Activated T-cell treated with anti-CD3 and anti-CD28 coated beads for 24 hours (primary cell): Measurements from ENCODE around the gene CAMK1D.

Source experiments
- DNase-seq: peaks from one replicate; pipeline ENCODE4 v3.0.0-alpha.2; 2020; ENCODE audit warnings: low read depth

The CAMK1D gene

GRCh38 chr10:12500381-12501303 is 151.3 kb downstream of the CAMK1D start:
- DNase-seq, result no peak

- DNase-seq, result no peak
Measured at GRCh38 chr10:12501324-12501723, 152.0 kb downstream of the CAMK1D start.

DNA sequence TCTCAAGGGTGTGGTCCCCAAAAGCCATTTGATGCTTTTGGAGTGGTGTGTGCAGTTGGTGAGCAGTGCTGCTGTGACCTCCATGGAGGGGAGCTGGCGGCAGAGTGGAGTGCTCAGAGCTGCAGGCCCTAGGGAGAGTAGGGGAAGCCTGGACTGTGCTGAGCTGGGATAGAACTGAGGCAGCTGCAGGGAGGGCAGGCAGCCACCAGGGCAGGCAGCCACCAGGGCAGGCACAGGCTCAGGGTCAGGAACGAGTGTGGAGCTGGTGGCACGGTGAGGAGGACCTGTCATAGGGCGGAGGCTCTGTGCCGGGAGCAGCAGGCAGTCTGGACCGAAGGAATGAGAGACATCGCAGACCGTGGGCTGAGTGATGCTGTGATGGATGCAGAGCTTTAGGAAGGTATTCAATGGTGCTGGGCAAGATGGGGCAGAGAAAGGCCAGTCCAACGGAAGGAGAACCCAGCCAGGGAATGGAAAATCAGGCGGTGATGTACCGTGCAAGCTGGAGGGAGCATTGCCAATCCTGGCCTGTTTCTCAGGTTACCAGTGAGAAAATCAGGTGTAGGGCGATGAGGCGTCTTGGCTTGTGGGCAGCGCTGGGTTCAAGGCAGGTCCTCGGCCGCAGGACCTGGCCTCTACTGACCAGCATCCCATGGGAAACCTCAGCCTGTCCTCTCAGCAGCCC is 152.6 kb downstream of the CAMK1D start:
- no peak for DNase-seq

GRCh38 chr10:12502526-12503274 is 153.4 kb downstream of the CAMK1D start:
- DNase-seq, result no peak

GRCh38 chr10:12503311-12503710 is 154.0 kb downstream of the CAMK1D start:
- DNase-seq, result no peak

GRCh38 chr10:12504176-12504575 is 154.8 kb downstream of the CAMK1D start:
- DNase-seq, result no peak

DNA sequence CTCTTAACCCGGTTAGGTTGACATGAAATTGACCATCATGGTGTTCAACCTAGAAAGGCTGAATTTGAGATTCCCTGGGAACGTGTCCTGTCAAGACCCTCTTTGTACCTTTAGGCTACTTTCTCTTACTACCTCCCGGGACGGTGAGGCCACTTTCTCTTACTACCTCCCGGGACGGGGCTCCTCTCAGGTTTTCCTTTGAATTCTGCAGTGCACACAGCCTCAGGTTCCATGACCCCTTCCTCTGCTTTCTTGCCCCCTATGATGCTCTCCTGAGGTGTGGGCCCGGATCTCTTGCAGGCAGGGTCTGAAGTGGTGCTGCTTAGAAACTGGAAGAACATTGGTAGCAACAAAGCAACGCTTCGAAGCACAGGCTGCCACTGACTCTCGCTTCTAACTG is 155.3 kb downstream of the CAMK1D start:
- no peak for DNase-seq

DNA sequence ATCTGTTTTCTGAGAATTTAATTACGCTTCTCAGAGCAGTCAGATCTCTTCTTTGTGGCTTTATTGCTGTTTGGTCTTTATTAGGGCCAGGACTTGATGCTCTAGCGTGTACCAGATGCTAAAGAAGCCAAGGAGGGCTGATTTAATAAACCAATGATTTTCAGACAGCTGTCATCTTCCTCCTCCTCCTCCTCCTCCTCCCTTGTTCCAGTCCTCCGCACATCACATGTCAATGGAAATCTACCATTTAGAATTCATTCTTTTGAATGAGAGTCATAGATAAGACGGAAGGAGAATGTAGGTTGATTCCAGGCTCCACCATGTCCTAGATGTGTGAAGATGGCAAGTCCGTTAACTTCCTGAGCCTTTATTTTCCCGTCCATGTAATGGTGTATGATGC is 156.3 kb downstream of the CAMK1D start:
- no peak for DNase-seq

DNA sequence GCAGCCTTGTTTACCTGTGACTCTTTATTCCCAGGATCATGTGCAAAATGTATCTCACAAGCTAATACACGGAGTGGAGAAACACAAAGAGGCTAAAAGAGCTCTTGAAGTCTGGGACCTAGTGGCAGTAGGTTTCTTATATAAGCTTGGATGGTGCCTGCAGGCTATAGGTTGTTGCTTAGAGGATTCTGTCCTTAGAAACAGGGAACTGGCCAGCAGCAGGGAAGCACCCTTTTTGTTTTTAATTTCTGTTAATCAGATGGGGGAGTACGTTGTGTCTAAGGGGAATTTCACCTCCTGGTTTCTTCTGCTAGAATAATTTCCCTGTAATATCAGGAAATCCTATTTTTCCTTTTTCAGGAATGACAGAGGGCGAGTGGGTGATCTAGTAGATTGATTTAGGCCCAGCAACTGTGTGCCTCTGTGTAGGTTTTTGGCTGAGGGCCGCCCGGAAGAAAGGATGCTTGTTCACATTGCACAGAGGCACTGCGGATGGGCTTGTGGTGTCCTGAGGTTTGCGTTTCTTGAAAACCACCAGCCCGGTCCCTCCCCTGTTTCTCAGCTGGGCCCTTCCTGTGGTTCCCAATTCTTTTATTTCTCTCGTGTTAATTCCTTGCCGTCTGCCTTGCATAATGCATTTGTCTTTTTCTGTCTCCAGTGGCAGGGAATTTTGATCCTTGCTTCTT is 158.0 kb downstream of the CAMK1D start:
- DNase-seq, result no peak

DNA sequence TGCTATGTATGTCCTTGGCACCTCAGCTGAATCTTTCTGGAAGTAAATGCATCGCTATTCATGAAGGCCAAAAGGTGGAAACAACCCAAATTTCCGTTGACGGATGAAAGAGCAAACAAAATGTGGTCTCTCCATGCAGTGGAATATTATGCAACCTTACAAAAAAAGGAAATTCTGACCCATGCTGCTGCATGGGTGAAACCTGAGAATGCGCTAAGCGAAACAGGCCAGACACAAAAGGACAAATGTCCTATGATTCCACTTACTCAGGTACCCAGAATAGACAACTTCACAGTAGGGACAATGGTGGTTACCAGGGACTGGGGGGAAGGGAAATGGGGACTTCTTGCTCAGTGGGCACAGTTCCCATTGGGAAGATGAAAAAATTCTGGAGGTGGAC is 158.8 kb downstream of the CAMK1D start:
- no peak for DNase-seq

GRCh38 chr10:12509016-12509793 is 159.9 kb downstream of the CAMK1D start:
- no peak for DNase-seq

DNA sequence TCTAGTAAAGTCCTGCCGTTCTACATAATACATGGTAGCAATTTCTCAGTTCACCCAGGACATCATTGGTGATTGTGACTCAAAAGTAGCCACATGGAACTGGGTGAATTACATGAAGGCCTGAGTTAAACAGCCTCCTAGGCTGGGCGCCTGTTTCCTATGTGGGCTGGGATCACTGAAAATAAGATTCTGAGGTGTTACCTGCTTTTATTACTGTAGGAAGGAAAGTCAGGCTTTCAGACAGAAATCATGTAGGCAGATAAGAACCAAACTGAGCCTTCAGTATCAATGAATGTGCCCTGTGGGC is 160.4 kb downstream of the CAMK1D start:
- no peak for DNase-seq

- DNase-seq, result no peak
Measured at GRCh38 chr10:12510501-12510941, 161.2 kb downstream of the CAMK1D start.

- no peak for DNase-seq
Measured at GRCh38 chr10:12510984-12511383, 161.6 kb downstream of the CAMK1D start.

DNA sequence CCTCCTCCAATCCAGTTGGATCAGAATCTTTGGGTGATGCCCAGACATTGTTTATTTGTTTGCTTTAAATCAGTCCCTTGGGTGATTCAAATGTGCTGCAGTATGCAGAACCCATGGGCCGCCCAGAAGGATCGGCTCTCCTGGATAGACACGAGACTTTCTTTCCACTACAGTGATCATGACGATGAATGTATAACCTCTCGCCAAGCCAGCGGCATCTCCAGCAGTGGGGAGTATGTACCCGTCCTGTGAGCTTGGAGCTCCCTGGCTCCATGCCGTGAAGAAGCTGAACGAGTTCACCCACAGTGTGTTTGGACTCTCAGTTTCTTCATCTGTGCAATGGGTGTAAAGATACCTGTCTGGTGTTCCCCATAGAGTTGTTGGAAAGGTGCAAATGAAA is 162.3 kb downstream of the CAMK1D start:
- DNase-seq, result no peak

GRCh38 chr10:12512332-12513002 is 163.1 kb downstream of the CAMK1D start:
- DNase-seq, result no peak

DNA sequence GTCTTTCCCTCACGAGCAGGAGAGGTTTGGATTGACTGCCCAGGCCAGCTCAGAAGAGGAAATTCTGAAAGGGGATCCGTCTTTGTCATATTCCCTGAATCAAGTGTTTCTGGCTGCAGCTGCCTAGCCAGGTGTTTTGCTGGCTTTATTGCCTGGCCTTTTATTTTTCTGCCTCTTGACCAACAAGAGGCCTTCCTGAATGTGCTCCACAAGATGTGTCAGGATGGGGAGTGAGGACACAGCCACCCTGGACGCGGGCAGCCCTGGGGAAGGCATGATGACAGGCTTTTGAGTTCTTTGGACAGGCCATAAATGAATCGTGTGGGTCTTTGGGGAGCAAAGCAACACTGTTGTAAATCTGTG is 163.6 kb downstream of the CAMK1D start:
- no peak for DNase-seq

GRCh38 chr10:12513775-12514673 is 164.7 kb downstream of the CAMK1D start:
- DNase-seq, result no peak

DNA sequence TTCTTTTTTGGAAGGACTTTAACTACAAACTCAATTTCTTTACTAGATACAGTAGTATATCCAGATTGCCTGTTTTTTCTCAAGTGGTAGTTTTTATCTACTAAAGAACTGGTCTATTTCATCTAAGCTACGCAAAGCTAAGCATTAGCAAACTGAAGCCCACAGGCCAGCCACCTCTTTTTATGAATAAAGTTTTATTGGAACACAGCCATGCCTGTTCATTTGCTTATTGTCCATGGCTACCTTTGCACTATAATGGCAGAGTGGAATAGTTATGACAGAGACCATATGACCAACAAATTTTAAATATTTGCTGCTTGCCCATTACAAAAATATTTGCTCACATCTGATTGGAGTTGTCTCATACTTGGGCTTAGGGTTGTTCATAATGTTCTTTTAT is 168.7 kb downstream of the CAMK1D start:
- DNase-seq, result no peak

- DNase-seq, result no peak
Measured at GRCh38 chr10:12521423-12521822, 172.1 kb downstream of the CAMK1D start.
